ENCODE data around the gene ZNF184. TPM values are rescaled to one million over a fixed set of nuclear protein-coding genes. Genes with fewer than 3 reads are reported as not detected.

ZNF184 gene
- total and polyA plus RNA-seq, 9 of the 15 experiments (the other 6 are each of a cell fraction or from before 2014, with no cell fraction given), result 7.6 to 22.2 (median 12.8) TPM

DNA sequence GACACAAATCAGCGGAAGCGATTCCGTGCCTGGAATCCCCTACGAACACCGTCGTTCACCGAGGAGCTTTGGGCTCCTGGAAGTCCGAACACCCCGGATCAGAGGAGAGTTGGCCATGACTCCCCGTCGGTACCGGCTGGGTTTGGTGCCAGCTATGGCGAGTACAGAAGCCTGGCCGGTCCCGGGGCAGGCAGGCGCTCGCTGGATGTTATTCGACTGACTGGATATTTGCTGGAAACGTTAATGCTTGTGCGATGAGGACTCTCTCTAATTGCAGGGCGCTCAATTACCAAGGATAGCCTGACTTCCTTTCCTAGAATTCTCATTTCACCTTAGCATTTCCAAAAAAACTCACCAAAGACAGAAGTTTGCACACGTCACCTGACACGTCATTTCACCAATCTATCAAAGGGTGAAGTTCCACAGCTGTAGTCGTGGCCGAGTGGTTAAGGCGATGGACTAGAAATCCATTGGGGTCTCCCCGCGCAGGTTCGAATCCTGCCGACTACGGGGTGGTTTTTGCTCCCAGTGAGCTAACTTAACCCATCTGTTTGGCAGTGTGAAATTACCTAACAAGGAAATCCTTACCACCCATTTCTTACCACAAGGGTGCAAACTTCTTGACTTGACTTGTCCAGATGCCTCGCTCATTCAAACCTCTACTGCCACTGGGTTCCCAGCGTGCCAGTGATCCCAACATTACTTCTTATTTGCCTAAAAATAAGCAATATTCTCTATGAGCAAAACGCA lies 22.7 kb upstream of the ZNF184 start (continued):
- TF ChIP-seq, protein P1, sequence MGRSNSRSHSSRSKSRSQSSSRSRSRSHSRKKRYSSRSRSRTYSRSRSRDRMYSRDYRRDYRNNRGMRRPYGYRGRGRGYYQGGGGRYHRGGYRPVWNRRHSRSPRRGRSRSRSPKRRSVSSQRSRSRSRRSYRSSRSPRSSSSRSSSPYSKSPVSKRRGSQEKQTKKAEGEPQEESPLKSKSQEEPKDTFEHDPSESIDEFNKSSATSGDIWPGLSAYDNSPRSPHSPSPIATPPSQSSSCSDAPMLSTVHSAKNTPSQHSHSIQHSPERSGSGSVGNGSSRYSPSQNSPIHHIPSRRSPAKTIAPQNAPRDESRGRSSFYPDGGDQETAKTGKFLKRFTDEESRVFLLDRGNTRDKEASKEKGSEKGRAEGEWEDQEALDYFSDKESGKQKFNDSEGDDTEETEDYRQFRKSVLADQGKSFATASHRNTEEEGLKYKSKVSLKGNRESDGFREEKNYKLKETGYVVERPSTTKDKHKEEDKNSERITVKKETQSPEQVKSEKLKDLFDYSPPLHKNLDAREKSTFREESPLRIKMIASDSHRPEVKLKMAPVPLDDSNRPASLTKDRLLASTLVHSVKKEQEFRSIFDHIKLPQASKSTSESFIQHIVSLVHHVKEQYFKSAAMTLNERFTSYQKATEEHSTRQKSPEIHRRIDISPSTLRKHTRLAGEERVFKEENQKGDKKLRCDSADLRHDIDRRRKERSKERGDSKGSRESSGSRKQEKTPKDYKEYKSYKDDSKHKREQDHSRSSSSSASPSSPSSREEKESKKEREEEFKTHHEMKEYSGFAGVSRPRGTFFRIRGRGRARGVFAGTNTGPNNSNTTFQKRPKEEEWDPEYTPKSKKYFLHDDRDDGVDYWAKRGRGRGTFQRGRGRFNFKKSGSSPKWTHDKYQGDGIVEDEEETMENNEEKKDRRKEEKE (IDR thresholded peaks at IDR 0.05; ENCODE audit: borderline replicate concordance in 1 of 2, control insufficient read depth in 1 of 2, low read depth in 2 of 2, low read length in 1 of 2), result peak in 1 of 2 experiments; percentile 72; a peak in 1 of 4 replicates
- TF ChIP-seq SMARCA5 (IDR thresholded peaks at IDR 0.05) (peak; percentile 51; the same call in 1 of the 2 replicates), GABPB1 (CRISPR knock-in tag; IDR thresholded peaks at IDR 0.05) (peak; percentile 85), GTF2F1 (IDR thresholded peaks at IDR 0.05; ENCODE audit: low read depth, low read length) (no peak), CBX3 (IDR thresholded peaks at IDR 0.05; ENCODE audit: borderline replicate concordance in 1 of 2, low read length in 2 of 2) (no peak; a peak in 1 of 3 replicates), NFIX (CRISPR knock-in tag; IDR thresholded peaks at IDR 0.05; ENCODE audit: low read depth) (no peak), ZNF3 (CRISPR knock-in tag; IDR thresholded peaks at IDR 0.05) (no peak), ZNF76 (CRISPR knock-in tag; IDR thresholded peaks at IDR 0.05; ENCODE audit: borderline replicate concordance) (no peak), PHF8 (IDR thresholded peaks at IDR 0.05; ENCODE audit: borderline replicate concordance, low read length) (peak; percentile 20; the same call in 1 of the 2 replicates), CHD2 (IDR thresholded peaks at IDR 0.05; ENCODE audit: low read depth, low read length) (0 out of 2 replicates have a peak, but pooled peaks have one; percentile 19), YBX1 (IDR thresholded peaks at IDR 0.05) (no peak), TAF7 (tag; IDR thresholded peaks at IDR 0.05) (no peak), HMGN3 (IDR thresholded peaks at IDR 0.05; ENCODE audit: borderline replicate concordance, extremely low read depth, insufficient read length, low read depth, low read length) (no peak), RBM34 (IDR thresholded peaks at IDR 0.05; ENCODE audit: borderline replicate concordance, insufficient read depth, low read length) (no peak)
- TF ChIP-seq, protein P2, sequence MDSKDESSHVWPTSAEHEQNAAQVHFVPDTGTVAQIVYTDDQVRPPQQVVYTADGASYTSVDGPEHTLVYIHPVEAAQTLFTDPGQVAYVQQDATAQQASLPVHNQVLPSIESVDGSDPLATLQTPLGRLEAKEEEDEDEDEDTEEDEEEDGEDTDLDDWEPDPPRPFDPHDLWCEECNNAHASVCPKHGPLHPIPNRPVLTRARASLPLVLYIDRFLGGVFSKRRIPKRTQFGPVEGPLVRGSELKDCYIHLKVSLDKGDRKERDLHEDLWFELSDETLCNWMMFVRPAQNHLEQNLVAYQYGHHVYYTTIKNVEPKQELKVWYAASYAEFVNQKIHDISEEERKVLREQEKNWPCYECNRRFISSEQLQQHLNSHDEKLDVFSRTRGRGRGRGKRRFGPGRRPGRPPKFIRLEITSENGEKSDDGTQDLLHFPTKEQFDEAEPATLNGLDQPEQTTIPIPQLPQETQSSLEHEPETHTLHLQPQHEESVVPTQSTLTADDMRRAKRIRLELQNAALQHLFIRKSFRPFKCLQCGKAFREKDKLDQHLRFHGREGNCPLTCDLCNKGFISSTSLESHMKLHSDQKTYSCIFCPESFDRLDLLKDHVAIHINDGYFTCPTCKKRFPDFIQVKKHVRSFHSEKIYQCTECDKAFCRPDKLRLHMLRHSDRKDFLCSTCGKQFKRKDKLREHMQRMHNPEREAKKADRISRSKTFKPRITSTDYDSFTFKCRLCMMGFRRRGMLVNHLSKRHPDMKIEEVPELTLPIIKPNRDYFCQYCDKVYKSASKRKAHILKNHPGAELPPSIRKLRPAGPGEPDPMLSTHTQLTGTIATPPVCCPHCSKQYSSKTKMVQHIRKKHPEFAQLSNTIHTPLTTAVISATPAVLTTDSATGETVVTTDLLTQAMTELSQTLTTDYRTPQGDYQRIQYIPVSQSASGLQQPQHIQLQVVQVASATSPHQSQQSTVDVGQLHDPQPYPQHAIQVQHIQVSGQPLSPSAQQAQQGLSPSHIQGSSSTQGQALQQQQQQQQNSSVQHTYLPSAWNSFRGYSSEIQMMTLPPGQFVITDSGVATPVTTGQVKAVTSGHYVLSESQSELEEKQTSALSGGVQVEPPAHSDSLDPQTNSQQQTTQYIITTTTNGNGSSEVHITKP (IDR thresholded peaks at IDR 0.05; ENCODE audit: partially characterized antibody), result peak; percentile 31
- TF ChIP-seq, protein P3, sequence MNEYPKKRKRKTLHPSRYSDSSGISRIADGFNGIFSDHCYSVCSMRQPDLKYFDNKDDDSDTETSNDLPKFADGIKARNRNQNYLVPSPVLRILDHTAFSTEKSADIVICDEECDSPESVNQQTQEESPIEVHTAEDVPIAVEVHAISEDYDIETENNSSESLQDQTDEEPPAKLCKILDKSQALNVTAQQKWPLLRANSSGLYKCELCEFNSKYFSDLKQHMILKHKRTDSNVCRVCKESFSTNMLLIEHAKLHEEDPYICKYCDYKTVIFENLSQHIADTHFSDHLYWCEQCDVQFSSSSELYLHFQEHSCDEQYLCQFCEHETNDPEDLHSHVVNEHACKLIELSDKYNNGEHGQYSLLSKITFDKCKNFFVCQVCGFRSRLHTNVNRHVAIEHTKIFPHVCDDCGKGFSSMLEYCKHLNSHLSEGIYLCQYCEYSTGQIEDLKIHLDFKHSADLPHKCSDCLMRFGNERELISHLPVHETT (CRISPR knock-in tag; conservative IDR thresholded peaks at IDR 0.05 in 1 of 2, IDR thresholded peaks at IDR 0.05 in 1 of 2), result peak in 1 of 2 experiments; percentile 58; a peak in 1 of 4 replicates

Data from K562 (cell line).